Stomach (tissue), 4 donors: ENCODE results near the gene DTWD1.

ENCODE experiments used
- POLR2A ChIP-seq, 4 donors: fragments of 450-650 bp; IDR thresholded peaks; one replicate each; pipeline ENCODE4 v1.6.1; 2016; ENCODE audit warnings: antibody characterized with exemption in 4 of 4, control low read depth in 2 of 4, mild to moderate bottlenecking in 1 of 4, moderate library complexity in 1 of 4
- POLR2AphosphoS5 ChIP-seq, 3 donors: sonication (generic); formaldehyde crosslinking; IDR thresholded peaks; one replicate each; pipeline ENCODE4 v1.6.1; 2016; ENCODE audit warnings: antibody characterized with exemption in 3 of 3

GRCh38 chr15:49622561-49622960 is 1.7 kb downstream of the DTWD1 start:
- no peak for TF ChIP-seq POLR2A (IDR thresholded peaks at IDR 0.05)
- no peak for TF ChIP-seq POLR2AphosphoS5 (IDR thresholded peaks at IDR 0.05)
